AG04449 (cell line): Measurements from ENCODE around the gene CCNO.

Experiments
- CTCF ChIA-PET: fragments of 350-600 bp; formaldehyde crosslinking; extraction: SDS; loops from one replicate; lab custom pipeline; 2021; ENCODE audit warnings: antibody characterized with exemption; lab: Yijun Ruan, JAX
- POLR2A ChIA-PET: fragments of 400-600, 350-600 bp; formaldehyde crosslinking; extraction: SDS; loops from one replicate; lab custom pipeline; 2020; ENCODE audit warnings: antibody characterized with exemption, inconsistent platforms; lab: Yijun Ruan, JAX
- DNase-seq: peaks from one replicate; pipeline ENCODE4 v3.0.0-alpha.2; 2010; ENCODE audit warnings: low read depth, low spot score
- H3K4me3 ChIP-seq: 2 replicates; pipeline ENCODE4 v1.5.1; 2011; ENCODE audit warnings: low read depth, mild to moderate bottlenecking, control low read depth, low read length
- TF ChIP-seq, protein P1 (sequence below): IDR thresholded peaks from one replicate; pipeline ENCODE4 v1.5.1; 2011; ENCODE audit warnings: mild to moderate bottlenecking, moderate library complexity, low read length, control low read depth, inconsistent platforms; ENCODE audit not compliant: insufficient read depth; ENCODE audit errors: missing control alignments

CCNO gene

DNA sequence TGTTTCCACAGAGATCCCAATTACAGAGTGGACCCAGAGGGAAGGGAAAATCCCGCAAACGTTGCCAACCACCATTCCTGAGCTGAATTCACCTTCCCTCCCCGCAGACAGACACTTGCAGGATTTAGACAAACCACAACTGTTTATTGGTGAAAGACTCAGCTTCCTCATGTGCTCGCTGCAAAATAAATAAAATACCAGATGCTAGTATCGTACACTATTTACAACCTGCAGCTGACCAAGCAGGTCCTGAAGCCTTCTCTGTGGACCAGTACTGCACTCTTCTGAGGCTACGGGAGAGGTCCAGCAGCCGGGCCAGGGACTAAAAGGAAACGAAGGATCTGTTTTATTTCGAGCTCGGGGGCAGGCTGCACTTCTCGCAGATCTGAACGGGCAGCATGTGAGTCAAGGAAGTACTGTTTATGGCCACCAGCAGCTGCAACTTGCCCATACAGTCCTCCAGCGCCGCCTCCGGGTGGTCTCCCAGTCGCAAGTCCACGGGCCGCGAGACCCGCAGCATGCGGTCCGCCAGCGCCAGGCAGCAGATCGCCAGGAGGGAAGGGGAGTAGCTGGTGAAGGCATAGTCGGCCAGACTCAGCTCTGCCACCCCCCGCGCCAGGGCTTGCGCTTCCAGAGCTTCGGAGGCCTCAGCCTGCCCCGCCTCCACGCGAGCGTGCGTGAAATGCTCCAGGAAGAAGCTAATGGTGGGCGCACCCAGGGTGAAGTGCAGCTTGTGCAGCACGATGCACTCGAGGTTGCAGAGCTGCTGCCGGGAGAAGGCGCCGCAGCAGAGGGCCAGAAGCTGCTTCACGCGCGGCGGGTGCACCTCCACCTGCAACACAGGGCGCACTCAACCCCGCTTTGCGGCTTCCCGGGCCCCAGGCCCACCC is 2.1 kb downstream of the CCNO start:
- H3K4me3 ChIP-seq, result peak overlapping the region; percentile 30
- ChIA-PET POLR2A (no interaction called here), CTCF (interaction anchor here (1.3 to 1.6 kb wide), 2 partner anchors 11 to 74 kb away, joined by 4 to 9 read pairs; no protein-coding TSS in a partner anchor)
- DNase-seq, result no peak
- TF ChIP-seq, protein P1, sequence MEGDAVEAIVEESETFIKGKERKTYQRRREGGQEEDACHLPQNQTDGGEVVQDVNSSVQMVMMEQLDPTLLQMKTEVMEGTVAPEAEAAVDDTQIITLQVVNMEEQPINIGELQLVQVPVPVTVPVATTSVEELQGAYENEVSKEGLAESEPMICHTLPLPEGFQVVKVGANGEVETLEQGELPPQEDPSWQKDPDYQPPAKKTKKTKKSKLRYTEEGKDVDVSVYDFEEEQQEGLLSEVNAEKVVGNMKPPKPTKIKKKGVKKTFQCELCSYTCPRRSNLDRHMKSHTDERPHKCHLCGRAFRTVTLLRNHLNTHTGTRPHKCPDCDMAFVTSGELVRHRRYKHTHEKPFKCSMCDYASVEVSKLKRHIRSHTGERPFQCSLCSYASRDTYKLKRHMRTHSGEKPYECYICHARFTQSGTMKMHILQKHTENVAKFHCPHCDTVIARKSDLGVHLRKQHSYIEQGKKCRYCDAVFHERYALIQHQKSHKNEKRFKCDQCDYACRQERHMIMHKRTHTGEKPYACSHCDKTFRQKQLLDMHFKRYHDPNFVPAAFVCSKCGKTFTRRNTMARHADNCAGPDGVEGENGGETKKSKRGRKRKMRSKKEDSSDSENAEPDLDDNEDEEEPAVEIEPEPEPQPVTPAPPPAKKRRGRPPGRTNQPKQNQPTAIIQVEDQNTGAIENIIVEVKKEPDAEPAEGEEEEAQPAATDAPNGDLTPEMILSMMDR, result no peak

- no peak overlapping the region for H3K4me3 ChIP-seq
- no peak for DNase-seq
- ChIA-PET CTCF (no interaction called here), POLR2A (no interaction called here)
- TF ChIP-seq, protein P1, result no peak
Observed at GRCh38 chr5:55230086-55230629, 3.2 kb downstream of the CCNO start.

- H3K4me3 ChIP-seq, result peak overlapping the region; percentile 30
- TF ChIP-seq, protein P1, result no peak
- no peak for DNase-seq
- POLR2A ChIA-PET, result no interaction called here
- CTCF ChIA-PET, result interaction anchor here (1.2 kb wide), 1 partner anchor 20 kb away, joined by 3 read pairs; no protein-coding TSS in a partner anchor
Observed at GRCh38 chr5:55227664-55228430, 5.6 kb downstream of the CCNO start.

DNA sequence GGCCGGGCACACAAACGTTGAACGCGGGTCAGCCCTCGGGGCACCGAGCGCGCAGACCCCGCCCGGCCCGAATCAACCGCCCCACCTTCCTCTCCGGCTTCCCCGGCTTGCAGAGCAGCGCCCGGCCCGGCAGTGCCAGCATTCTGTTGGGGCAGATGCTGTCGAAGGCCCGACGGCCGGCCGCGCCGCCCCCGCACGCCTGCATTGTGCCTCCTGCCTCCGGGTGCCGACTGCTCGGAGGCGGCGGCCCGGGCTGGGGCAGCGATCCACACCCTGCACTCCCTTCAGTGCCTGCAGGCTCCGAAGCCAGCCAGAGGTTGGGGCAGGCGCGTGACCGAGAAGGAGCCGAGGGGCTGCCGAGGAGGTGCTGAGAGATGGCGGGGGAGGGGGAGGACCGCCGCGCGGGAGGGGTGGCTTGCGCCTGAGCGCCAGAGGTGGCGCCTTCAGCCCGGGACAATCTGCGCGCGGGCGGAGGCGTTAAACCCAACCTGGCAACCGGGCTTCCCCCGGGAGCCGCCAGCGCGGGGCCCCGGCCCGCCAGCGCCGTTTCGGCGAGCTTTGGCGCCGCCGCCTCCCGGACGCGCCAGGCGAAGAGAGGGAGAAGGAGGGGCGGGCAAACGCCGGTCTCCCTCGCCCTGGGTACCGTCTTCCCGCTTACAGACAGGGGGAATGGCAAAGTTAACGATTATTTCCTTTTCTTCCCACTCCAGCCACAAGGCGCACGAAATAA is 6.3 kb downstream of the CCNO start, which contains the start of gene MCIDAS:
Gene MCIDAS, minus strand, starts transcription at position 382 of the 730 bp plus-strand sequence. Its CDS starts 177 bp downstream, at position 205.
- H3K4me3 ChIP-seq, result peak within 1 kb of the TSS; percentile 30
- TF ChIP-seq, protein P1, result no peak
- ChIA-PET POLR2A (no interaction called here), CTCF (interaction anchor here (1.8 kb wide), 1 partner anchor 81 kb away, joined by 6 read pairs; the partner anchor contains the start of genes DHX29 and MTREX)
- no peak for DNase-seq

- DNase-seq, result no peak
- POLR2A ChIA-PET, result no interaction called here
- CTCF ChIA-PET, result interaction anchor here (1.8 kb wide), 1 partner anchor 82 kb away, joined by 6 read pairs; the partner anchor contains the start of genes DHX29 and MTREX
- TF ChIP-seq, protein P1, result peak; percentile 67
- peak overlapping the region; percentile 8; the same call in 1 of the 2 replicates for H3K4me3 ChIP-seq
Observed at GRCh38 chr5:55226027-55226933, 7.1 kb downstream of the CCNO start.
